GM12864 (cell line): ENCODE results near the gene RAP1GAP2.
"Not testable (repeated sequence)": the region's sequence is repeated elsewhere in the genome, so short reads cannot be mapped to it uniquely, and the experiment has no call there.

ENCODE experiments used
- DNase-seq: peaks from one replicate; pipeline ENCODE4 v3.0.0-alpha.2; 2011; ENCODE audit warnings: low read depth
- H3K4me3 ChIP-seq: 2 replicates; pipeline ENCODE4 v1.5.1; 2011; ENCODE audit warnings: mild to moderate bottlenecking, low read depth, low read length, control low read depth
- CTCF ChIP-seq: IDR thresholded peaks from 2 replicates; pipeline ENCODE4 v1.5.1; 2011; ENCODE audit warnings: low read depth, mild to moderate bottlenecking, moderate library complexity, low read length, control low read depth, inconsistent platforms; ENCODE audit errors: missing control alignments

Gene RAP1GAP2

GRCh38 chr17:2780256-2780655 is 16.0 kb upstream of the RAP1GAP2 start:
- DNase-seq = no peak

GRCh38 chr17:2780931-2781454 is 15.2 kb upstream of the RAP1GAP2 start:
- no peak for DNase-seq
- H3K4me3 ChIP-seq = no peak overlapping the region
- TF ChIP-seq CTCF = no peak

More at GRCh38 chr17:2780256-2780655, 16.0 kb upstream of the RAP1GAP2 start:
- no peak for TF ChIP-seq CTCF
- H3K4me3 ChIP-seq = no peak overlapping the region

GRCh38 chr17:2781598-2781997 is 14.6 kb upstream of the RAP1GAP2 start:
- not testable (repeated sequence) for DNase-seq, H3K4me3 ChIP-seq

GRCh38 chr17:2782055-2782454 is 14.2 kb upstream of the RAP1GAP2 start:
- TF ChIP-seq CTCF = no peak
- H3K4me3 ChIP-seq = no peak overlapping the region
- DNase-seq = no peak

GRCh38 chr17:2783310-2784030 is 12.8 kb upstream of the RAP1GAP2 start:
- TF ChIP-seq CTCF = no peak
- H3K4me3 ChIP-seq = no peak overlapping the region
- no peak for DNase-seq

GRCh38 chr17:2784864-2785263 is 11.4 kb upstream of the RAP1GAP2 start:
- no peak for DNase-seq
- no peak for TF ChIP-seq CTCF
- no peak overlapping the region for H3K4me3 ChIP-seq

GRCh38 chr17:2785376-2785775 is 10.9 kb upstream of the RAP1GAP2 start:
- DNase-seq = not testable (repeated sequence)

GRCh38 chr17:2786176-2786881 is 9.9 kb upstream of the RAP1GAP2 start:
- TF ChIP-seq CTCF = peak; percentile 88
- no peak overlapping the region for H3K4me3 ChIP-seq
- peak; percentile 47 for DNase-seq

More at GRCh38 chr17:2785376-2785775, 10.9 kb upstream of the RAP1GAP2 start:
- H3K4me3 ChIP-seq = not testable (repeated sequence)
